HG03460 (cell line): ENCODE data around the gene RASA3.

Experiments used
- ATAC-seq: cut with Tn5 transposase; IDR thresholded peaks from one replicate; pipeline ENCODE4 v1.9.1; 2021; ENCODE audit not compliant: unreplicated experiment

RASA3 gene

DNA sequence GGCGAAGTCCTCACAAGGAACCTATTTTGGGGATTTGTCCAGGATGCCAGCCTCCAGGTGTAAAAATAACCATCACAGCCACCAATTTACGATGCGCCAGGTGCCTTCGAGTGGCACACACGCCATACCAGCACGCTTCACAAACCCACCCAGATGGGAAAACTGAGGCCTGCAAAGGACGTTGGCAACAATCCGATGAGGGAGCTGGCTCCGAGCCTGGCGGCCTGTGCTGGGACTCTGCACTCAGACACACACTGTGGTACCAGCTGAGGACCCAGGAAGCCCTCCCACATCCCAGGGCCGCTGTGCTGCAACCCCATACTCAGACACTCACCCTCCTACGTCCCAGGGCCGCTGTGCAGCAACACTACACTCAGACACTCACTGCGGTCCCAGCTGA lies 93.5 kb downstream of the RASA3 start:
- no peak for ATAC-seq

DNA sequence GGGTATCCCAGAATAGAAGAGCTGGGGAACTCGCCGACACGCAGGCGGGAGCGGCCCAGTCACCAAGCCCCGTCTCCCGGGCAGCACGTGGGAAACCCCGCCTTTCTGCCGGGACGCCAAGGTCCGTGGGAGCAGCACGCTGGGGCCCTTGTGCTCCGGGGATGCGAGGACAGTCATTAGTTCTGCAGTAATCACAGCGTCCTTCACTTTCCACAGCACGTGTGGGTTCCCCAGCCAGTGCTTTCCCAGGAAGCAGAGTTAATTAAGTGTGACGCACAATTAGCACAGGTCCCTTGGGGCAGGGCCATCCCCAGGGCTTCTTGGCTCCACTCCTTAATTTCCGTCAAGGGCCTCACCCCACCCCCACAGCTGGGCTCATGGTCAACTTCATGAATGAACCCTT lies 94.2 kb downstream of the RASA3 start:
- ATAC-seq = no peak

DNA sequence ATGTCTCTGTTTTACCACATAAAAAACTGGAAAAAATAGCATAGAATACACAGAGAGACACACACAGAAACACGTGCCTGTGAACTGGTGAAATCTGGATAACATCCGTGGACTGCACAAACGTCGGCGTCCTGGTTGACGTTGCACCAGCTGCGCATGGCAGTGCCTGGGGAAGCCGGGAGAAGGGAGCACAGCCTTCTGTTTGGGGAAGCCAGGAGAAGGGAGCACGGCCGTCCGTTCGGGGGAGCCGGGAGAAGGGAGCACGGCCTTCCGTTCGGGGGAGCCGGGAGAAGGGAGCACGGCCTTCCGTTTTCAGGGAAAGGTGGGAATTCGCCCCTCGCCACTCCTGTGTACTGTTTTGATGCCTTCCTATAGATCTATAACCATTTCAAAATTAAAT lies 94.7 kb downstream of the RASA3 start:
- ATAC-seq = no peak

DNA sequence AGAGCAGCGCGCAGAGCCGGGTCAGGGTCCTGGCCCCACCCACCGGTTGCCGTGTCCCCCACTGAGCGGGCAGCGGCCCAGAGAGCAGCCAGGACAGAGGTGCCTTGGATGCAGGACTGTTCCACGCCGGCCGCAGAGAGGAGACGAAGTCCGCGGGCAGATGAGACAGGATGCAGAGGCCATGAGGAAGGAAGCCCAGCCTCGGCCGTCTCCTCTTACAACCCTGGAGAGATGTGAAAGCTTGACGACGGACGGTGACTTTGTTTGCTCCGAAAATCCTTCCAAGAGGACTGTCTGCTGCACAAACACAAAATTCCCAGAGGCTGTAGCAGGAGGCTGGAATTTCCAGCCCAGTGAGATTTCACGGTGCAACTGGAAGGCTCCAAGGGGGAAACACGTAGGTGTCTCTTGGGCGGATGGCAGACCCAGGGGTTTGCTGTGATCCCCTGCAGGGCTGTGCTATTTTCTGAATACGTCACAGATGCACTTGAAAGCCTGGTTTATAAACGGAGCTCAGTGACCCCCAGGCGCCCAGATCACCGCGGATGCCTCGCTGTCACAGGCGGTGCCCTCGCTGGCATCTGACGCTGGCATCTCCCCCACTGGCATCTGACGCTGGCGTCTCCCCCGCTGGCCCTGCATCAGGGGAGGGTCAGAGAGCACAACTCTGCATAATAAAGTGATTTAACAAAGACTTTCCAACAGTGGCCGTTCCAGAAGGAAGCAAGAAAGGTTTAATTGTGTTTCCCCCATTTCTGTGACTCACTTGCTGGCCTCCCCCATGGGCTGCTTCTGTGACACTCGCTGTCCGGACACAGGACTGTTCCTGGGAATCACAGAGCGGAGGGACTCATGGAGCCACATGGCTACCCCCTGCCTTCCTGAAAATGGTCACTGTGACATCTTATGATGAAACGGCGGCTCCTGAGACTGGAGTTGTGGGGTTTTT lies 96.6 kb downstream of the RASA3 start:
- ATAC-seq = no peak

DNA sequence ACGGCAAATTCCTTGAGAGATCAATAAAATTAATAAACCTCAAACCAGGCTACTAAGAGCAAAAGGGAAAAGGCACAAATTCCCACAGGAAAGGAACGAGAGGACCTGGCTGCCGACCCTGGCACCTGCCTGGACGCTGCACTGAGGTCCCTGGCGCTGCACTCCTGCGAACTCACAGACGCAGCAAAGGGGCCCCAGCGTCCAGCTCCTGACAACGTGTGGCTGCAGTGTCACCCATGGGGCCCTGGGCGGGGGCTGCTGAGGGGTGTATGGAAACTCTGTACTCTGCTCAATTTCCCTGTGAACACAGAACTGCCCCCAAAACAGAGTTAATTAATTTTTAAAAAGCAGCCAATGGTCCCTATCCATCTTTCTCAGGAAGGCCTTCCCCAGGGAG lies 97.2 kb downstream of the RASA3 start:
- ATAC-seq = no peak

DNA sequence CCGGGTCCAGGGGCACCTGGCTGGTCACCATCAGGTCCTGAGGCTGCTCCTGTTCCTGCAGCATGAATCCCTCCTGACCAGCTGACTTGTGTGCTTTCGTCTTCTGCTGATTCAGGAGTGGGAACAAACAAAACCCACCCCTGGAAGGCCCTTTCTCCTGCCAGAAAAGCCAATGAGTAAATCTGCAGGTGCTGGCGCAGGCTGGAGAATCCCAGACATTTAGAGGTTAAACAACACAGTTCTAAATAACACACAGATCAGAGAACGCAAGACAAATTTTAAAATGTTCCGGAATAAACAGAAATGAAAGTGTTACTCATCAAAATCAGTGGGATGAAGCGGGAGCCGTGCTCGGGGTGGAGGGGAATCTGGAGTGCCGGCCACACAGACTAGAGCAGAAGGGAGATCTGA lies 97.9 kb downstream of the RASA3 start:
- ATAC-seq = no peak

DNA sequence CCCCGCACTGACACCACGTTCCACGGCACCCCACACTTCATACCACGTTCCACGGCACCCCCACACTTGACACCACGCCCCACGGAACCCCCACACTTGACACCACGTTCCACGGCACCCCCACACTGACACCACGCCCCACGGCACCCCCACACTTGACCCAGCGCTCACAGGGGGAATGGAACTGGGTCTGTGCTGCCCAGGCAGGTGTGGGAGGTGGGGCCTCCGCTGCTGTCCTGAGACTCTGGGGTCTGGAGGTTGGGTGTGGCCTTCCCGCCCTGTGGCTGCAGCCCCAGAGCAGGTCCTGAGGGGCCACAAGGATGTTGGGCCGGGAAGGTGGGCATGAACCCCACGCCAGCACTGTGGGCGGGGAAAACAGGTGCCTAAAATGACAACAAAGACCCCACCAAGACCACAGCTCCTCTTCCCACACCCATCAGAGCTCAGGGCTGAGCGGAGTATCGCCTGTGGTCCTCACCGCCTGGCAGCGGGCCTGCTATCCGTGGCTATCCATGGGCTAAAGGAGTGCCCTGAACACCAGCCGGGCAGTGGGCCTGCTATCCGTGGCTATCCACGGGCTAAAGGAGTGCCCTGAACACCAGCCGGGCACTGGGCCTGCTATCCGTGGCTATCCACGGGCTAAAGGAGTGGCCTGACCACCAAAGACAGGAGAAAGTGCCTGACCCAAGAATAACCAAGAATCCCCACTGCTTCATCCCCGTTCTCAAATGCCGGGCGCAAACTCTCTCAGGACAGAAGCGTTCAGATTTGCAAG lies 98.7 kb downstream of the RASA3 start:
- ATAC-seq = no peak

DNA sequence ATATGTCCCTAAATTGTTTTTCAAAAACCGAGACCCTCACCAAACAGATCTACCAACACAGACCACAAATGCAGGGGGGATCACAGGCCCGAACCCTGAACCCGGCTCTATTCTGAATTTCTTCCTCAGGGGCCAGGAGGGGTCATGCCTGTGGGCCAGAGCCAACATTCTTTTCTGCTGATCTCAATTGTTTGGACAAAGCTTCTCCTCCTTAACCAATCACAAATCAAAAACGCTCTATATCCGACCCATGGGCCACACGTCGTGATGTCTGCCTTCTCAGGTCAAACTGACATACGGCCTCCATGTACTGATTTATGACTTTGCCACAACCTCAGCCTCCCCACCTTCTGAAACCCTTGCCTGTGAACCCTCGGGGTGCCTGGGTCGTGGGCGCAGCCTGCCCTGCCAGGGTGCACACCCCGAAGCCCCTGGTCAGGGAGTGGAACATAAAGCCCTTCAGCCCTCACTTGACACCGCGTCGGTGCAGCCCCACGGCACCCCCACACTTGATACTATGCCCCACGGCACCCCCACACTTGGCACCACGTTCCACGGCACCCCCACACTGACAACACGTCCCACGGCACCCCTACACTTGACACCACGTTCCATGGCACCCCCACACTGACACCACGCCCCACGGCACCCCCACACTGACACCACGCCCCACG lies 100.2 kb downstream of the RASA3 start:
- ATAC-seq = no peak

DNA sequence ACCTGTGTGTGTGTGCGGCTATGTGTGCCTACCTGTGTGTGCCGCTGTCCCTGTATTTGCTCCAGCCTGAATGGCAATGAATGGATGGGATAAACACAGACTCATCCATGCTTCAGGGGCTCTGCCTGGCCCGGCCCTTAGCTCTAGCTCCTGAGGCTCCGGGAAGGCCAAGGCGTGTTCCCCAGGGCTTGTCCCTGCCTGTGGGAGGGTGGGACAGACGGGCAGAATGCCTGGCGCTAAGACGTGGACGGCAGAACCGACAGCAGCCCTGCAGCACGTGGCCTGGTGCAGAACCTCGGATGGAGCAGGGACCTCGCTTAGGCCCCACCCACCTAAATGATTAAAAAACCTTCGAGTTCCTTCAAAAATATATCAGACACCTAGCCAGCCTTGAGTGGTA lies 100.8 kb downstream of the RASA3 start:
- no peak for ATAC-seq

DNA sequence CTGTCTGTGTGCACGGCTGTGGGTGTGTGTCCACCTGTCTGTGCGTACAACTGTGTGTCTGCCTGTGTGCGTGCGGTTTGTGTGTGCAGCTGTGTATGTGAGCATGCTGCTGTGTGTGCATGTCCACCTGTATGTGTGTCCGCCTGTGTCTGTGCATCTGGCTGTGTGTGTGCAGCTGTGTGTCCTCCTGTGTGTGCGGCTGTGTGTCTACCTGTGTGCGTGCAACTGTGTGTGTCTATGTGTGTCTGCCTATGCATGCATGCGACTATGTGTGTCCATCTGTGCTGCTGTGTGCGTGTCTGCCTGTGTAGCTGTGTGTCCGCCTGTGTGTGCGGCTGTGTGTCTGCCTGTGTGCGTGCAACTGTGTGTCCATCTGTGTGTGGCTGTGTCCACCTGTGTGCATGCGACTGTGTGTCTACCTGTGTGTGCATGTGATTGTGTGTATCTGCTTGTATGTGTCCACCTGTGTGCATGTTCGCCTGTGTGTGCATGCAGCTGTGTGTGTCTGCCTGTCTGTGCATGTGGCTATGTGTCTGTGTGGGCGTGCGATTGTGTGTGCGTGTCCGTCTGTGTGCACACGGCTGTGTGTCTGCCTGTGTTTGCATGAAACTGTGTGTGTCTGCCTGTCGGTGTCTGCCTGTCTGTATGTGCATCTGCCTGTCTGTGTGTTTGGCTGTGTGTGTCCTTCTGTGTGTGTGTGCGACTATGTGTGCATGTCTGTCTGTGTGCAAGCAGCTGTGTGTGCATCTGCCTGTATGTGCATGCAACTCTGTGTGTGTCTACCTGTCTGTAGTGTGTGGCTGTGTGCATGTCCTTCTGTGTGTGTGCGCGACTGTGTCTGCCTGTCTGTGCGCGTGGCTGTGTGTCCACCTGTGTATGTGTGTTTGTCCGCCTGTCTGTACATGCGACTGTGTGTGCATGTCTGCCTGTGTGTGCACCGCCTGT lies 101.5 kb downstream of the RASA3 start:
- no peak for ATAC-seq

DNA sequence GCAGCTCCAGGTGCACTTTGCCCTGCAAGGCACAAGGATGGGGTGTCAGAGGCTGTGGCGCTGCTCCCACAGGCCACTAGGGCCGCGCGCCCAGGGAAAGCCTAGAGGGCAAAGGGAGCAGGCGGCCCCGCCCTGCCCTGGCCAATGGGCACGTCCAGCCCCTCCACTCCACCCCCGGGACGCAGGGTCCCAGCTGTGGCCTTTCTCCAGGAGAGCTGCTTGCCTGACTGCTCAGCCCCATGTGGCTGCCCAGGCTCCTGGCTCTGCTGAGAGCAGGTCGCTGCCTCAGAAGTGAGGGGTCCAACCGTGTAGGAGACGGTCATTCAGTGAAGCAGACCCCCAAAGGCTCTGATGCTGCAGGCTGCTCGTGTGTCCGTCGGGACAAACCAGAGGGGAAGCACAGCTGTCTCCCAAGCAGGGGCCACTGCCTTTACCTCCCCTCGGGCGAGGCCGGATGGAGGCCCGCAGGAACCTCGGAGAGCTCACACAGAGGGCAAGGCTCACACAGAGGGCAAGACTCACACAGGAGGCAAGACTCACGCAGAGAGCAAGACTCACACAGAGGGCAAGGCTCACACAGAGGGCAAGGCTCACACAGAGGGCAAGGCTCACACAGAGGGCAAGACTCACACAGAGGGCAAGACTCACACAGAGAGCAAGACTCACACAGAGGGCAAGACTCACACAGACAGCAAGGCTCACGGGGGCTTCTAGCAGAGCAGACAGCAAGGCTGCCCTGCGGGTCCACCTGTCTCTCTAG lies 102.4 kb downstream of the RASA3 start:
- ATAC-seq = no peak

DNA sequence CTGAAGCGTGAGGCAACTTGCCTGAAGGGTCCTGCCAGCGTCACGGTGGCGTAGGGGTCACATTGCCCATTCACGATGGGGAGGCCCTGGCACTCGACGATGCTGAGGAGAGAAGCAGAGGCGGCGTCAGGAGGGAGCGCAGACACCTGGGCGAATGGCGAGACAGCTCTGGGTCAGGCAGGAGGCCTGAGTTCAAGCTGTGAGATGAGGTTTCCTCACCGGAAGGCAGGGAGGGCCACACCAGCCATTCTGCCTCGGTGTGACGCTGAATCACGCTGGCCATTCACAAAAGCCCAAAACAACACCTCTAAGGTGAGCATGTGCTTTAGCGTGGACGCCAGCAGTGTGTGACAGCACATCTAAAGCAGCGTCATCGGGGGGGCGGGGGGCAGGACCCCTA lies 104.6 kb downstream of the RASA3 start:
- ATAC-seq = no peak

DNA sequence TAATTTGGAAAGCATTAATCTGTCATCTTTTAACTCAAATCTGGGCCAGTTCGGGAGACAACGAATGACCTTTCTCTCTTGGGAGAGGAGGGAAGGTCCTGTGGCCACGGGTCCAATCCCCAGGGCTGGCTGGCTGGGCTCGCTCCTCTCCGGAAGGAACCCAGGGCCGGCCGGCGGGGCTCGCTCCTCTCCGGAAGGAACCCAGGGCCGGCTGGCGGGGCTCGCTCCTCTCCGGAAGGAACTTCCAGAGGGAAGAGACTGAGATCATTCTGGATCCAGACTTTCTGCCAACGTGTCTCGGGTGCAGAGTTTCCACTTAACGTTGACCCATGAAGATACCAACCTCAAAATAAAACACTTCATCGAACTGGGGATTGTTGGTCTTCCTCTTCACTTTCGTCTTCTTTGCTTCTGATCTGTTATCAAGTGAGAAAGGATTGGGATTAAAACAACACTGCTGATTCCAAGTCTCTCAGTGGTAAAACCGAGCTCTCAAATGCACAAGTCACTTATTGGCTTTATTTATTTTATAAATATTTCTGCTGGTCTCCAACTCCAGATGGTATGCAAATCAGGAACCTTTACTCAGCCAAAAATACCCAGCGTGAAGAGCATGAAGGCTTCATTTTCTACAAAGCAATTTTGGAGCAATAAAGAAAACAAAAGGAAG lies 105.2 kb downstream of the RASA3 start:
- no peak for ATAC-seq

DNA sequence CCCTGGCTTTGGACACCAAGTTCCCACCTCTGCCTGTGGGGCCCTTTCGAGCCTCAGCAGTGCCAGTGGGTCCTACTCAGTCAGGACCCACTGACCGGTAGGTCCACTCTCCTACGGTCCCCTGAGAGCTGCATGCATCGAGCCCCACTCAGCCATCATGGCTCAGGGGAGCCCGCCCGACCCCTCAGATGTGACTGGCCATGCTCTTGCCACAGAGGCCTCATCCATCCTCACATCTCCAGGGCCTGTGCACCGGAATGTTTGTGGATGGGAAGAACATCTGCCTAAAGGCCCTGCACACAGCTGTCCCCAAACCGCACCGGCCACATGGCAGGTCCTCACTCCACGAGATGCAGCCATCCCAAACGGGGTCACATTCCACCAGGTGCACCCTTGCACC lies 105.9 kb downstream of the RASA3 start:
- no peak for ATAC-seq

DNA sequence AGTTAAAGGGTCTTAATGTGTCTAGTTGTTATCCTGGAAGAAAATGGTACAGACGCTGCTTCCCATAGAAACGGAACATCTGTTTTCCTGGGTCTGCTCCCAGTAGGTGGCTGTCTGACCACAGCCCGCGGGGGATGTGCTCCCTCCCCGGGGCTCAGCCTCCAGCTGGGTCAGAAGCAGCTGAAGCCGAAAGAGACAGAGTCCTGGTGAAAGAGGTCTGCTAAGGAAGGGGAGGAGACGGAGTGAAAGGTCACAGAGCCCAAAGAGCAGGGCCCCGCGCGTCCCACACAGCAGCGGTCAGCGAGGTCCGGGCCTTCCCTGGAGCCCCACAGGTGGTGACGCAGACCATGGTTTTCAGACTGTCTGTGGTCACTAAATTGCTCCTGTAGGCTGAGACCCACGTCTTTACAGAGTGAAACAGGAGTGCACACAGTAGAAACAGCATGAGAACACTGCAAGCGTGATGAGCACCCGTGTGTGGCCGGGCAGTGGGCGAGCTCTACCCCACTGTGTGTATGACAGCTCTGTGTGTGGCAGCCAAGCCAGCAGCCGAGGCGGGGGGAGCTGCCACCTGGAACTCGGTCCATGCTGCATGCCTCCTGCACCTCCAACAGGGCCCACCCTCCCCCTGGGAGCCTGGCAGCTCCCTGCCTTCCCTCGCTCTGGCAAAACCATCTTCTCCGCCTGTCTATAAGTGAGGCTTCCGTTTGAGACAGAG lies 106.5 kb downstream of the RASA3 start:
- ATAC-seq = no peak

DNA sequence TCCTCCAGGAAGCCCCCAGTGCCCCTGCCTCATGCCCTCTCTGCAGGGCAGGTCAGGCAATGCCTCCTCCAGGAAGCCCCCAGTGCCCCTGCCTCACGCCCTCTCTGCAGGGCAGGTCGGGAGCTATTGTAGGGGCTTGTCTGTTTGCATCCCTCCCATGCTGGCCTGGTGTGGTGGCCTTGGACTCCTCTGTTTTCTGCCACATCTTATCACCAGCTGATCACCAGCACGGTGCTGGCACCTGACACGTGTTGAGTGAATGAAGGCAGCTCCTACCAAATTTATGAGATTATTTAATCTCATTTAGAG lies 107.1 kb downstream of the RASA3 start:
- no peak for ATAC-seq

DNA sequence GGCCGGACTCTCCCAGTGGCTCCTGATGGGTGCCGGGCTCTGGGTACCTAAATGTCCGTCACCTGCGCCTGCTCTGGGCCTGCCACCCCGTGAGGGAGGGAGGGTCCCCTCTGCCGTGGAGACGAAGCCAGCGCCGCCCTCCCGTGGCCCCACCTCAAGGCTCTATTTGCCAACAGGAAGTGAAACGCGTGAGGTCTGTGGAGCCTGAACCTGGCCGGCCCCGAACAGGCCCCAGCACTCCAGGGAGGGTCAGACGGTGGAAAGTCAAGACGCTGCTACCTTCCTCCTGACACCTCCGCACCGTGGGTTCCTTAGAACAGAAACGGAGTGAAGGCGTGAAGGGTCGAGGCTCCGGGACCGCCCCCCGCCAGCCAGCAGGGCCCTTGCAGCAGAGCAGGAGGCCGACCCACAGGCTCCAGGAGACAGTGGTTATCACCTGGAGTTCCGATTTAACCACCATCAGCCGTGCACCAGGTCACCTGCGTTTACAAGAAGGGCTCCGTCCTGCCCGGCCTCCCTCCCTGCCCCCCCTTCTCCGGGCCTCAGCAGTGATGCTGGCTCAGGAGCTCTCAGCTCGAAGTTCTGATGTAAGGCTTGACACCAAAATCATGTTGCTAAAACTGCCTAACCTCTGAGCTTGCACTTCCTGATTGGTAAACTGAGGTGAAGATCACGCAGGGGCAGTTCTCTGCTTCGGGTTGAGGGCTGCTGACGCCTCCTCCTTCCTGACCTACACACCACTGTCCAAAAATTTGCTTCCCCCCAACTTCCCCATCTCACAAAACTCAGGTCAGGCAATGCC lies 107.6 kb downstream of the RASA3 start:
- ATAC-seq = peak; percentile 64
